NT2/D1 (cell line): ENCODE measurements around the gene PHF1.

Experiments
- DNase-seq: peaks from one replicate; pipeline ENCODE4 v3.0.0-alpha.2; 2011; ENCODE audit warnings: low read depth, low spot score
- H3K27me3 ChIP-seq: 2 replicates; pipeline ENCODE4 v1.6.0; 2011; ENCODE audit warnings: mild to moderate bottlenecking; ENCODE audit not compliant: insufficient read length, insufficient read depth
- H3K36me3 ChIP-seq: 2 replicates; pipeline ENCODE4 v1.6.1; 2011; ENCODE audit warnings: mild to moderate bottlenecking, low read length, mixed read lengths; ENCODE audit not compliant: insufficient read depth, insufficient read length
- H3K4me1 ChIP-seq: 2 replicates; pipeline ENCODE4 v1.5.1; 2011; ENCODE audit not compliant: insufficient read depth, insufficient read length
- H3K4me3 ChIP-seq: 2 replicates; pipeline ENCODE4 v1.5.1; 2011; ENCODE audit warnings: low read depth; ENCODE audit not compliant: insufficient read length
- H3K9ac ChIP-seq: 2 replicates; pipeline ENCODE4 v1.6.0; 2011; ENCODE audit warnings: low read depth; ENCODE audit not compliant: insufficient read length
- H3K9me3 ChIP-seq: 2 replicates; pipeline ENCODE4 v1.5.1; 2011; ENCODE audit warnings: mild to moderate bottlenecking, low read length; ENCODE audit not compliant: insufficient read depth
- SUZ12 ChIP-seq: IDR thresholded peaks from 2 replicates; pipeline ENCODE4 v1.6.1; 2011; ENCODE audit not compliant: insufficient read length, insufficient read depth; ENCODE audit errors: extremely low read depth
- YY1 ChIP-seq: IDR thresholded peaks from 2 replicates; pipeline ENCODE4 v1.6.1; 2011; ENCODE audit not compliant: insufficient read length, insufficient read depth
- ZNF274 ChIP-seq: IDR thresholded peaks from 2 replicates; pipeline ENCODE4 v1.6.1; 2011; ENCODE audit warnings: mild to moderate bottlenecking, low read depth, low read length

Gene PHF1

GRCh38 chr6:33450434-33450833 lies 39.6 kb downstream of the PHF1 start:
- TF ChIP-seq YY1, result no peak
- no peak for TF ChIP-seq SUZ12
- TF ChIP-seq ZNF274, result no peak
- Histone ChIP-seq H3K36me3 (peaks cover 61% of the 10 kb centered on the region), H3K9ac (no peak overlapping the region)

GRCh38 chr6:33451606-33452005 lies 40.8 kb downstream of the PHF1 start:
- no peak for DNase-seq
- TF ChIP-seq YY1, result no peak
- no peak for TF ChIP-seq ZNF274
- no peak for TF ChIP-seq SUZ12
- no peak overlapping the region for H3K9ac ChIP-seq
- H3K9me3 ChIP-seq, result no peaks in the 10 kb centered on the region
- H3K27me3 ChIP-seq, result no peaks in the 10 kb centered on the region
- no peaks in the 10 kb centered on the region for H3K4me1 ChIP-seq
- H3K4me3 ChIP-seq, result no peak overlapping the region
- H3K36me3 ChIP-seq, result peaks cover 64% of the 10 kb centered on the region

More at GRCh38 chr6:33450434-33450833, 39.6 kb downstream of the PHF1 start:
- Histone ChIP-seq H3K9me3 (no peaks in the 10 kb centered on the region), H3K27me3 (no peaks in the 10 kb centered on the region), H3K4me3 (no peak overlapping the region), H3K4me1 (no peaks in the 10 kb centered on the region)
- no peak for DNase-seq

GRCh38 chr6:33452496-33452895 lies 41.7 kb downstream of the PHF1 start:
- Histone ChIP-seq H3K36me3 (peaks cover 64% of the 10 kb centered on the region), H3K4me1 (no peaks in the 10 kb centered on the region), H3K4me3 (no peak overlapping the region), H3K27me3 (no peaks in the 10 kb centered on the region), H3K9me3 (no peaks in the 10 kb centered on the region), H3K9ac (no peak overlapping the region)
- DNase-seq, result no peak
- no peak for TF ChIP-seq ZNF274
- TF ChIP-seq SUZ12, result no peak

GRCh38 chr6:33453393-33454008 lies 42.7 kb downstream of the PHF1 start:
- Histone ChIP-seq H3K4me1 (no peaks in the 10 kb centered on the region), H3K27me3 (no peaks in the 10 kb centered on the region), H3K9me3 (no peaks in the 10 kb centered on the region), H3K4me3 (peak overlapping the region; percentile 71), H3K9ac (peak overlapping the region; percentile 79), H3K36me3 (peaks cover 55% of the 10 kb centered on the region)
- no peak for DNase-seq
- TF ChIP-seq YY1 (no peak), ZNF274 (no peak), SUZ12 (no peak)

- Histone ChIP-seq H3K27me3 (no peaks in the 10 kb centered on the region), H3K4me1 (no peaks in the 10 kb centered on the region), H3K9me3 (no peaks in the 10 kb centered on the region), H3K9ac (peak within 1 kb of the TSS; percentile 79), H3K4me3 (peak within 1 kb of the TSS; percentile 71), H3K36me3 (peaks cover 47% of the 10 kb centered on the region)
- DNase-seq, result peak; percentile 87
- TF ChIP-seq SUZ12, result no peak
- TF ChIP-seq YY1, result no peak
- no peak for TF ChIP-seq ZNF274
Observed at GRCh38 chr6:33454009-33454946, 43.5 kb downstream of the PHF1 start, which contains the start of gene ZBTB9. TSS of gene ZBTB9 (plus strand) at chr6:33454576. CDS start at chr6:33455101, 525 bp downstream.

- Histone ChIP-seq H3K27me3 (no peaks in the 10 kb centered on the region), H3K9ac (peak overlapping the region; percentile 79), H3K4me3 (peak overlapping the region; percentile 71), H3K4me1 (no peaks in the 10 kb centered on the region), H3K36me3 (peaks cover 40% of the 10 kb centered on the region), H3K9me3 (no peaks in the 10 kb centered on the region)
- TF ChIP-seq SUZ12, result no peak
- no peak for TF ChIP-seq ZNF274
- TF ChIP-seq YY1, result no peak
- DNase-seq, result no peak
Observed at GRCh38 chr6:33455051-33455450, 44.2 kb downstream of the PHF1 start.

GRCh38 chr6:33456156-33456555 lies 45.3 kb downstream of the PHF1 start:
- Histone ChIP-seq H3K9me3 (no peaks in the 10 kb centered on the region), H3K27me3 (no peaks in the 10 kb centered on the region), H3K36me3 (peaks cover 34% of the 10 kb centered on the region), H3K9ac (no peak overlapping the region), H3K4me1 (no peaks in the 10 kb centered on the region), H3K4me3 (no peak overlapping the region)
- TF ChIP-seq SUZ12, result no peak
- TF ChIP-seq ZNF274, result no peak
- TF ChIP-seq YY1, result no peak
- no peak for DNase-seq
